HG03432 (cell line): ENCODE measurements around the gene SNAP29.
"Not testable (repeated sequence)": the region's sequence is repeated elsewhere in the genome, so short reads cannot be mapped to it uniquely, and the experiment has no call there.

Source experiments
- ATAC-seq: cut with Tn5 transposase; IDR thresholded peaks from one replicate; pipeline ENCODE4 v1.9.1; 2021; ENCODE audit warnings: mild to moderate bottlenecking, moderate library complexity; ENCODE audit not compliant: unreplicated experiment

SNAP29 gene

DNA sequence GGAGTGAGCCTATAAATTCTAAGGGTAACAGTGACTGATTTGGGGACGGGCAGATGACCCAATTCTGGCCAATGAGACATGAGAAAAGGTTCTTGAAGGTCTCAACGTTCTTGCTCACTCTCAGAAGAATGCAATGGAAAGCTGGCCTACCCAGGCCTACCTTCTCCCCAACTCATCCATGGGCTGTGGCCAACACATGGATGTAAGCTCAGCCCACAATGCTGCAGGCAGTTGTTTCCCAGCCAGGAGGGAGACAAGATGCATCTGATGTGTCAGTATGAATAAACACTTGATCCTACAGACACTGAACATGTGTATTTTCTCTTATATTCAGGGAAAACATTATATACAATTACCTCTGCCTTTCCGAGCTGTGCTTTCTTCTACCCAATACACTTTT lies 24.6 kb upstream of the SNAP29 start:
- ATAC-seq, result no peak

DNA sequence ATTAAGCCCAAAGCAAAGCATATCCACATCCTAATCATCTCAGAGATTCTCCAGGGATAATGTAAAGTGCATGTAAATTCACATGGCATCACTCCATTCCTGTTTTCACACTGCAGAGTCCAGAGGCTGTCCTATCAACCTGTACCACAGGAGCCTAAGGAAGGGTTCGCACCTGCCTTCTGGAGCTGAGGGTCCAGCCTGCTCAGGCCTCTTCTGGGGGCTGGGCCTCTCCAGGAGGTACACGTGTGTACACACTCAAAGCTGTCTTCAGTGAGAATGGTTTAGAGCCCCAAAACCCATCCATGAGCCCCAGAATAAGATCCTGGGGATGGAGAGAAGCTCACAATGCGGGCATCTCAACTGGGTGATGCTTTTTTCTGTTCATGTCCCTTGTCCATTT lies 24.1 kb upstream of the SNAP29 start:
- ATAC-seq, result no peak

GRCh38 chr22:20836987-20837823 lies 21.6 kb upstream of the SNAP29 start:
- ATAC-seq, result no peak

GRCh38 chr22:20839354-20839753 lies 19.5 kb upstream of the SNAP29 start:
- not testable (repeated sequence) for ATAC-seq

DNA sequence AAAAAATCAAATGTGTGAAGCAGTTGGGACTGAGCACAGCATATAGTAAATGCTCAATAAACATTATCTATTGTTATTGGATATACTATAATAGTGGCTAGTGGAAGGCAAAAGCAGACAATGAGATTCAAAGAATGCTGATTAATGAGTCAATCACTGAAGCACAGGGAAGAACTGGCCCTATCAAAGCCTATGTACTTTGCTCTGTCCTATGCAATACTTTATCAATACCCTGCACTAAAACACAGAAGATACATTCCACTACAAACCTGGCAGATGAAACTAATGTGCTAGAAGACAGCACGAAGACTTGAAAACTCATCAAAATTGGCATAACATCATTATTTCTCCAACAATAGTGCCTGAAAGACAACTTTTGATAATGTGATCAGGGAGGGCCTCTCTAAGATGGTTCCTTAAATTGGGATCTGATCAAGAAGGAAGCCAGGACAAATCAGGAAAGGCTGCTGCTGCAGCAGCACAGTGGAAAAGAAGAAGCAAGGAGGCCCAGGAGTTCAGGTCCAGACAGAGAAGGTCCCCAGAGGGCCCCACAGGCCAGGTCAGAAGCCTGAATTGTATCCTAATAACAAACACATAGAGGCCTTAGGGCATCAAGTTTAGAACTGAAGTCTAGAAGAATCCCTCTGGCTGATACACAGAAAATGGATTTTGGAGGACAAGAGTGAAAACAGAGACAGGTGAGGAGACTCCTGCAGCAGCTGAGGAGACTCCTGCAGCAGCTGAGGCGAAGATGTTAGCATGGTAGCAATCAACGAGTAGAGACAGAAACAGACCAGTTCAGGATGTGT lies 18.8 kb upstream of the SNAP29 start:
- no peak for ATAC-seq

GRCh38 chr22:20840646-20841371 lies 18.0 kb upstream of the SNAP29 start:
- ATAC-seq, result no peak

GRCh38 chr22:20843501-20843900 lies 15.3 kb upstream of the SNAP29 start:
- no peak for ATAC-seq

DNA sequence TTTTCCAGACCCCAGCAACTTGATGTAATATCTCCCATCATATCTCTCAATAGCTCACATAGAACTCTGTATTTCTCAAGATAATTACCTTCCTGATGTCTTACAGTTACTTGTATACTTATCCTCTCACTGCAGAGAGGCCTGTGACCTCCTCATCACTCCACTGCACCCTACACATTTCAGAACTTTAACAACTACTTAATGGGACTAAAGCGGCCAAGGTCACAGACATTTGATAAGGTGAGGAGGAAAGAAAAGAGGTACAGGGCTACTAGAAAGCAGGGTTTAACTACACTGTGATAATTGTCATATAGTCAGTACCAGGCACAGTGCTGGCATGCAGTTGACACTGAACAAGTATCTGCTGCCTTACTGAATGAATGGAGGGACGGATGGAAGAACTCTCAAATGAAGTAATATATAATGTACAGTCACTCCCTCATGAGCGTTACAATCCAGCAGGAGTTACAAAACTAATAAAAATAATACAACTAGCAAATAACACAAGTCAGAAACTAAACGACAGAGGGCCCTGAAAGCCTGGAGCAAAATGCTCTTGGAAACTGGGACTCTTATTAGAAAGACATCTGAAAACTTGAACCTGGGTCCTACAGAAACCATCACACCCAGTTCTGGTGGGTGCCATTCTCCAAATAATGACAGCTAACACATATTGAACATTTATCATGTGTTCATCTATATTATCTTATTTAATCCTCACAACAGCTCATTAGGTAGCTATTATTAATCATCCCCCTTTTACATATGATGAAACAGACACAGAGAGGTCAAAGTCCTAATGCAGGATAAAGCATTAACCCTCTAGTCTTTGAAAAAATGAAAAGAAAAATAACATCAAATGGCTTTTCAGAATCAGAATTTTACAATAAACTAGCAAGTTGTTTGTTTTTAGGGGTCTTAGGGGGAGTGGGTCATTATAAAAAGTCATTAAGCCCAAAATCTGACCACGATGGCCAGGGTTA lies 14.5 kb upstream of the SNAP29 start:
- no peak for ATAC-seq

DNA sequence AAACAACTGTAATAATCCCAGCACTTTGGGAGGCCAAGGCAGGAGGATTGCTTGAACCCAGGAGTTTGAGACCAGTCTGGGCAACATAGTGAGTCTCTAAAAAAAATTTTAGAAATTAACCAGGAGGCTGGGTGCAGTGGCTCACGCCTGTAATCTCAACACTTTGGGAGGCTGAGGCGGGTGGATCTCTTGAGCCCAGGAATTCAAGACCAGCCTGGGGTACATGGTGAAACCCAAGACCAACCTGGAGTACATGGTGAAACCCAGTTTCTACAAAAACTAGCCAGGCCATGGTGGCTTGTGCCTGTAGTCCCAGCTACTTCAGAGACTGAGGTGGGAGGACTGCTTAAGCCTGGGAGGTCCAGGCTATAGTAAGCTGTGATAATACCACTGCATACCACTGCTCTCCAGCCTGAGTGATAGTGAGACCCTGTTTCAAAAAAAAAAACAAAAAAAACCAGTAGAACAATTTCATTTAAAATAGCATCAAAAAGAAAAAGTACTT lies 11.4 kb upstream of the SNAP29 start:
- no peak for ATAC-seq

GRCh38 chr22:20852076-20852475 lies 6.7 kb upstream of the SNAP29 start:
- ATAC-seq, result no peak

- no peak for ATAC-seq
Observed at GRCh38 chr22:20852503-20852902, 6.3 kb upstream of the SNAP29 start.

- ATAC-seq, result no peak
Observed at GRCh38 chr22:20853236-20853660, 5.6 kb upstream of the SNAP29 start.

- no peak for ATAC-seq
Observed at GRCh38 chr22:20857247-20857643, 1.6 kb upstream of the SNAP29 start.

- peak; percentile 51 for ATAC-seq
Observed at GRCh38 chr22:20857838-20858614, 781 bp upstream of the SNAP29 start.

DNA sequence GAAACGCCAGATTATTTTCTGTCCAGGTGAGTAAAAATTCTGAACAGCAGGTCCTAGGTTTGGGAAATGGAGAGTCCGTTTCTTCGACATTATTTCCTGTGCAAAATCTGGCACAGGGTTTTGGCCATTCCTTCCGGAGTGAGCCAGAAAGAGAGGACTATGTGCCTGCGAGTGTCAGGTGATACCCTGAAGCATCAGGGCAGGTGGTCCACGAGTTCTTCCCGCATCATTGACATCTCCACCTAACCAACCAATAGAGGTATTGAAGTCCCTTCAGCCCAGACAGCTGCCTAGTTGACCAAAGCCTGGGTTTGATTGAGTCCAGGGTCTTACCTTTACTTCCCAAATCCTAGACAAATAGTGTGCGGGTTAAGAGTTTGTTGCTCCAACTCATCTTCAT lies 808 bp downstream of the SNAP29 start:
- ATAC-seq, result no peak

DNA sequence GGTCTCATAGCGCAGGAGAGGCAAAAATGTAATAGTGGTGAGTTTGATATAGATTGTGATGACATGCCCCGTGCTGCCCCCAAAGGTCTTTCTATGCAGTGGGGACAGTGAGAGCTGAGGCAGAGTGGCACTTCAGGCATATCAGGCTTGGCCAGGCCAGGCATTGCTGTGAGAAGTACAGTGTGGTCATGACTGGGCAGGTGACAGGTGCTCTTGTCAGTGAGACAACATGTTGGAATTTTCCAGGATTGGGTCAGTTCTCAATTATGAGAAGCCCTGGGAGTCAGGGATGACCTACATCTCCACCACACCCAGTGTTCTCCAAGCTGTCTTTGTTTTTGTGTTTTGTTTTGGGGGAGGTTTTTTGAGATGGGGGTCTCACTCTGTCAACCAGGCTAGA lies 3.7 kb downstream of the SNAP29 start:
- ATAC-seq, result no peak

GRCh38 chr22:20863366-20863765 lies 4.6 kb downstream of the SNAP29 start:
- ATAC-seq, result no peak

GRCh38 chr22:20864186-20864908 lies 5.5 kb downstream of the SNAP29 start:
- no peak for ATAC-seq

DNA sequence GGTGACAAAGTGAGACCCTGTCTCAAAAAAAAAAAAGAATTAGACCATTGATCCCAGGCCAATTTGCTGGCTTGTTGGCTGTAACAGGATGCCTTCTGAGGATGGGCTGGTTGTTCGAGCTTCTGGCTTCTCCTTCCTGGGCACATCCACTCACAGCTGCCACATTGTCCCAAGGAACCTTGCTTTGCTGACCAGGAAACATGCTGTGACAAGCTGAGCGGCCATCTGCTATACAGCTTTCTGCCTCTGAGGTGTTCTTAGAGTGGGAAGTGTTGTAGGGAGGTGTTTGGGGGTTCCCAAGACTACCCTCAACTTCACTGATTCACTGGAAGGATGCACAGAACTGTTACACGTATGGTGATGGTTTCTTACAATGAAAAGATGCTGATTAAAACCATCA lies 6.5 kb downstream of the SNAP29 start:
- no peak for ATAC-seq
